NT2/D1 (cell line): ENCODE results near the gene PRRG2.

Source experiments
- DNase-seq: peaks from one replicate; pipeline ENCODE4 v3.0.0-alpha.2; 2011; ENCODE audit warnings: low read depth, low spot score
- H3K27me3 ChIP-seq: 2 replicates; pipeline ENCODE4 v1.6.0; 2011; ENCODE audit warnings: mild to moderate bottlenecking; ENCODE audit not compliant: insufficient read length, insufficient read depth
- H3K36me3 ChIP-seq: 2 replicates; pipeline ENCODE4 v1.6.1; 2011; ENCODE audit warnings: mild to moderate bottlenecking, low read length, mixed read lengths; ENCODE audit not compliant: insufficient read depth, insufficient read length
- H3K4me1 ChIP-seq: 2 replicates; pipeline ENCODE4 v1.5.1; 2011; ENCODE audit not compliant: insufficient read depth, insufficient read length
- H3K4me3 ChIP-seq: 2 replicates; pipeline ENCODE4 v1.5.1; 2011; ENCODE audit warnings: low read depth; ENCODE audit not compliant: insufficient read length
- H3K9ac ChIP-seq: 2 replicates; pipeline ENCODE4 v1.6.0; 2011; ENCODE audit warnings: low read depth; ENCODE audit not compliant: insufficient read length
- H3K9me3 ChIP-seq: 2 replicates; pipeline ENCODE4 v1.5.1; 2011; ENCODE audit warnings: mild to moderate bottlenecking, low read length; ENCODE audit not compliant: insufficient read depth
- SUZ12 ChIP-seq: IDR thresholded peaks from 2 replicates; pipeline ENCODE4 v1.6.1; 2011; ENCODE audit not compliant: insufficient read length, insufficient read depth; ENCODE audit errors: extremely low read depth
- YY1 ChIP-seq: IDR thresholded peaks from 2 replicates; pipeline ENCODE4 v1.6.1; 2011; ENCODE audit not compliant: insufficient read length, insufficient read depth
- ZNF274 ChIP-seq: IDR thresholded peaks from 2 replicates; pipeline ENCODE4 v1.6.1; 2011; ENCODE audit warnings: mild to moderate bottlenecking, low read depth, low read length

The PRRG2 gene

DNA sequence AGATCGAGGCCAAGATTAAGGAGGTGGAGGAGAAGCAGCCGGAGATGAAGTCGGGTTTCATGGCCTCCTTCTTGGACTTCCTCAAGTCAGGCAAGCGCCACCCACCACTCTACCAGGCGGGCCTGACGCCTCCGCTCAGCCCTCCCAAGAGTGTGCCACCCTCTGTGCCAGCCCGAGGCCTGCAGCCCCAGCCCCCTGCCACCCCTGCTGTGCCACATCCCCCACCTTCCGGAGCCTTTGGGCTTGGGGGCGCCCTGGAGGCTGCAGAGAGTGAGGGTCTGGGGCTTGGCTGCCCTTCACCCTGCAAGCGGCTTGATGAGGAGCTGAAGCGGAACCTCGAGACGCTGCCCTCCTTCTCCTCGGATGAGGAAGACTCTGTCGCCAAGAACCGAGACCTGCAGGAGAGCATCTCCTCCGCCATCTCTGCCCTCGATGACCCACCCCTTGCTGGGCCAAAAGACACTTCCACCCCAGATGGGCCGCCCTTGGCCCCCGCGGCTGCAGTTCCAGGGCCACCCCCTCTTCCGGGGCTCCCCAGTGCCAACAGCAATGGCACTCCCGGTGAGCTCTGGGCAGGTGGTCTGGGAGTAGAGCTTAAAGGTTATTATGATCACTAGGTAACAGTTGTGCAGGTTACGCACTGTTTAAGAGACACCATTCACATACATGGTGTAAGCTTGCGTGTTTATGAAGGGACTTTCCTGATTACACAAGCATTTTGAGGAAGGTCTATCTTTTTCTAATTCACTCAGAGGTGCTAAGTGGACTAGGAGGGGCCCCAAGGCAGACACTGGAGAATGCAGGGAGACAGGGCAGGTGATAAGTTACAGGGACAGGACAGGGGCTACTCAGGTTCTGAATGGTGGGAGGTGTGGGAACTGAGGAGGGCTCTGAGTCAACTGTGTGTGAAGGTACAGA lies 18.5 kb downstream of the PRRG2 start:
- no peaks in the 10 kb centered on the region for H3K9me3 ChIP-seq
- no peak overlapping the region for H3K9ac ChIP-seq
- DNase-seq, result no peak
- TF ChIP-seq SUZ12 (no peak), YY1 (no peak), ZNF274 (no peak)
- no peaks in the 10 kb centered on the region for H3K27me3 ChIP-seq
- H3K4me3 ChIP-seq, result no peak overlapping the region
- no peaks in the 10 kb centered on the region for H3K4me1 ChIP-seq
- H3K36me3 ChIP-seq, result peaks cover 81% of the 10 kb centered on the region

DNA sequence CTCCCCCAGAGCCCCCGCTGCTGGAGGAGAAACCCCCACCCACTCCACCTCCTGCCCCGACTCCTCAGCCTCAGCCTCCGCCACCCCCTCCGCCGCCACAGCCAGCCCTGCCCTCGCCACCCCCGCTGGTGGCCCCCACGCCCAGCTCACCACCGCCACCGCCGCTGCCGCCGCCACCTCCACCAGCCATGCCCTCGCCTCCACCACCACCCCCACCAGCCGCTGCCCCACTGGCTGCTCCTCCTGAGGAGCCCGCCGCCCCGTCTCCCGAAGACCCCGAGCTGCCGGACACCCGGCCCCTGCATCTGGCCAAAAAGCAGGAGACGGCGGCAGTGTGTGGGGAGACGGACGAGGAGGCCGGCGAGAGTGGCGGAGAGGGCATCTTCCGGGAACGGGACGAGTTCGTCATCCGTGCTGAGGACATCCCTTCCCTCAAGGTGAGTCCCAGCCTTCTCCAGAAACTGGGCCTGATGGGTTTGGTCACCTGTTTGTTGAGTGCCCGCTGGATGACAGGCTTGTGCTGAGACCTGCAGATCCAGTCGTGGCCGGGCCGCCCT lies 20.4 kb downstream of the PRRG2 start:
- DNase-seq, result no peak
- peaks cover 75% of the 10 kb centered on the region for H3K36me3 ChIP-seq

DNA sequence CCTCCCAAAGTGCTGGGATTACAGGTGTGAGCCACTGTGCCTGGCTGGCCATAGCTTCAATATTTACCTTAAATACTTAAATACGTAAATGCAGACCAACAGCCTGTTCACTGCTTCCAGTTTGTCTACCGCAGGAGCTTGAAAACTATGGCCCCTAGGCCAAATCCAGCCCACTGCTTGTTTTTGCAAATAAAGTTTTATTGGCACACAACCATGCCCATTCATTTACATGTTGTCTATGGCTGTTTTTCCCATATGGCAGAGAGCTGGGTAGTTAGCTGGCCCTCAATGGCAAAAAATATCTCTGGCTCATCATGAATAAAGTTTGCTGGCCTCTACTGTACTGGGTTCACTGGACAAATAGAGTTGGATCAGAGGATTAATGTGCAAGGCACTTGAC lies 21.7 kb downstream of the PRRG2 start:
- Histone ChIP-seq H3K9ac (no peak overlapping the region), H3K36me3 (peaks cover 74% of the 10 kb centered on the region), H3K27me3 (no peaks in the 10 kb centered on the region), H3K9me3 (no peaks in the 10 kb centered on the region), H3K4me1 (no peaks in the 10 kb centered on the region), H3K4me3 (no peak overlapping the region)
- no peak for TF ChIP-seq SUZ12
- TF ChIP-seq ZNF274, result no peak
- no peak for TF ChIP-seq YY1
- no peak for DNase-seq

More for the DNA sequence above, 20.4 kb downstream of the PRRG2 start:
- Histone ChIP-seq H3K9me3 (no peaks in the 10 kb centered on the region), H3K4me3 (no peak overlapping the region), H3K27me3 (no peaks in the 10 kb centered on the region), H3K4me1 (no peaks in the 10 kb centered on the region), H3K9ac (no peak overlapping the region)
- TF ChIP-seq ZNF274, result no peak
- no peak for TF ChIP-seq SUZ12
- TF ChIP-seq YY1, result no peak

DNA sequence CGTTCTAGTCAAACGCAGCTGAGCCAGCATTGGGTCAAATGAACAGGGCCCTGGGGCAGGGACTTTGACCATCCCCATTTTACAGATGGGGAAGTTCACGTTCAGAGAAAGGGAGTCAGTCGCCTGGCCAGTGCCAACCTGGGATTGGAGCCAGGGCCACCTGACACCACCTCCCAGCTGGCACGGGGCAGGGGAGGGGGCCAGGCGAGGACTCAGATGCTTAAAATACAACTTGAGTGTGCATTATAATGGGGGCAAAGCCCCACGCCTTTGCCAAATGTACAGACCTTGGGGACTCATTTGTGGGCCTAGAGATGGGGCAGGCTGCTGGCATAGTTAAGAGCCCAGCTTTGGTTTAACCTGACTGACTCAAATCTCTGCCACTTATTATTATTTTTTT lies 24.5 kb downstream of the PRRG2 start:
- H3K4me1 ChIP-seq, result no peaks in the 10 kb centered on the region
- peaks cover 72% of the 10 kb centered on the region for H3K36me3 ChIP-seq
- H3K9ac ChIP-seq, result no peak overlapping the region
- TF ChIP-seq ZNF274 (no peak), SUZ12 (no peak), YY1 (no peak)
- no peaks in the 10 kb centered on the region for H3K27me3 ChIP-seq
- H3K4me3 ChIP-seq, result no peak overlapping the region
- no peak for DNase-seq
- no peaks in the 10 kb centered on the region for H3K9me3 ChIP-seq

DNA sequence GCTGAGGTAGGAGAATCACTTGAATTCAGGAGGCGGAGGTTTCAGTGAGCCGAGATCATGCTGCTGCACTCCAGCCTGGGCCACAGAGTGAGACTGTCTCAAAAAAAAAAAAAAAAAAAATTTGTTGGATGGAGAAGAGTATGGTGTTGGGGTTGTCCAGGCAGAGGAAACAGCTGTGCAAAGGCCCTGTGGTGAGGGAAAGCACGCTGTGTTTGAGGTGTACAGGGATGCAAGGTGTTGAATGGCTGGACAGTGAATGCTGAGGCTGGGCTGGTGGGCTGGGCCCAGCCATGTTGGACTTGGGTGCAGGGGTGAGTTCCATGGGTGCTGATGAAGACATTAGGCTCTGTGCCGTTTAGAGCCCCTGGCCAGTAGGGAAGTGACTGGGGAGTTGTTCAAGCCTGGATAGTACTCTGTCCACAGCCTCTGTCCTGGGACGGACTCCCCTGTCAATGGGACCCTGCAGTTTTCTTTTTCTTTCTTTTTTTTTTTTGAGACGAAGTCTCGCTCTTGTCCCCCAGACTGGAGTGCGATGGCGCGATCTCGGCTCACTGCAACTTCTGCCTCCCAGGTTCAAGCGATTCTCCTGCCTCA lies 28.5 kb downstream of the PRRG2 start:
- Histone ChIP-seq H3K27me3 (no peaks in the 10 kb centered on the region), H3K36me3 (peaks cover 55% of the 10 kb centered on the region), H3K4me3 (no peak overlapping the region), H3K9me3 (no peaks in the 10 kb centered on the region), H3K4me1 (peaks cover 2% of the 10 kb centered on the region), H3K9ac (no peak overlapping the region)
- TF ChIP-seq SUZ12 (no peak), YY1 (no peak), ZNF274 (no peak)
- DNase-seq, result no peak

DNA sequence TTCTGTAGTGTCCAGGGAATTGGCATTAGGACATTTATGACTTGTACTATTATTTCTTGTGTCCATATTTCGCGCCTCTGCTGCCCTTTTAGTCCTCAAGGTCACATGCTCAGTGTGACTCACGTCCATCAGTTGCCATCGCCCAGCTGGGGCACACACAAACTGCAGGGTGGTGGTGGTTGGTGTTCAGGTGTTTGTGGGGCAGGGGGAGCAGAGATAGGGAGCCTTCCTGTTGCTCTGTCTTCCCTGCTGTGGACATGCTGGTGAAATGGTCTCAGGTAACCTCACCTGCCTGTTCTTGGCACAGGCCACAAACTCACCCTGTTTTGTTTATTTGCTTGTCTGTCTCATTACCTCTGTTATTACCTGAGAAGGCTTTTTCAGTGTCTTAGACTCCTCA lies 32.3 kb downstream of the PRRG2 start:
- peaks cover 2% of the 10 kb centered on the region for H3K4me1 ChIP-seq
- no peak for TF ChIP-seq ZNF274
- TF ChIP-seq YY1, result no peak
- no peak for TF ChIP-seq SUZ12
- H3K36me3 ChIP-seq, result peaks cover 70% of the 10 kb centered on the region
- H3K9ac ChIP-seq, result no peak overlapping the region
- DNase-seq, result no peak
- H3K27me3 ChIP-seq, result no peaks in the 10 kb centered on the region
- no peak overlapping the region for H3K4me3 ChIP-seq
- no peaks in the 10 kb centered on the region for H3K9me3 ChIP-seq

DNA sequence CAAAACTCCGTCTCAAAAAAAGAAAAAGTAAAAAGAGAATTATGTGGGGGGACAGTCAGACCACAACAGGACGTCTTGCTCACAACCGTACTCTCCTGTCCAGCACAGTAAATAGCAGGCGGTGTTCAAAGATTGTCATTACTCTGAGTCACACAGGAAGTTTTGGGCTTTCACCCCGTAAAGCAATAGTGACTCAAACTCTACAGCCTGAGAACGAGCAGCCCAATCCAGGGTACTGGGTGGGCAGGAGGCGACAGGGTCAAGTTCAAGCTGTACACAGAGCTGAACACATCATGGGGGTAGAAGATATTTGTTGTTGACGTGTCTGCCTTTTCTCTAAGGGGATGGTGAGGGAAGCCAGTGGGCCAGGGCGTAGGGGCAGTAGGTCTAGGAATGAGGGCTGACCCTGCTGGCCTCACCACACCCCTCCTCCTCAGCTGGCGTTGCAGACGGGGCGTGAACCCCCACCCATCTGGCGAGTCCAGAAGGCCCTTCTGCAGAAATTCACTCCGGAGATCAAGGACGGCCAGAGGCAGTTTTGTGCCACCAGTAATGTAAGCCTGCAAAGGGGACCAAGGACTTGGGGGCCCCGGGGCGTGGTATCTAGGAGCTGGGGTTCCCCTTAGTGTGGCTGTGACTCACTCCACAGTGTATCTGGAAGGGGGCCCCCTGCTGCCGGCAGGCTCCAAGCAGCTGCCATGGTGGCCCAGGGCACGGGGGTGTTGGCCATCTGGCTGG lies 33.1 kb downstream of the PRRG2 start:
- no peak for DNase-seq
- TF ChIP-seq YY1, result no peak
- TF ChIP-seq ZNF274, result no peak
- no peak for TF ChIP-seq SUZ12
- no peak overlapping the region for H3K9ac ChIP-seq
- H3K27me3 ChIP-seq, result no peaks in the 10 kb centered on the region
- no peak overlapping the region for H3K4me3 ChIP-seq
- H3K9me3 ChIP-seq, result no peaks in the 10 kb centered on the region
- H3K4me1 ChIP-seq, result peaks cover 2% of the 10 kb centered on the region
- H3K36me3 ChIP-seq, result peaks cover 66% of the 10 kb centered on the region
